Measurements from ENCODE around the gene SHOX. TPM values are rescaled to one million over a fixed set of nuclear protein-coding genes. Genes with fewer than 3 reads are reported as not detected.

Gene SHOX
- total RNA-seq, 1 donor from 2014 or later, result not detected

- intact Hi-C loops (cut with DNase I), result no loop called here
- no peak for ATAC-seq (ENCODE audit: poor library complexity)
- DNase-seq, result no peak
These were observed 3.7 kb downstream of the SHOX start for GRCh38 chrX:633985-634958.

- DNase-seq (no peak), ATAC-seq (ENCODE audit: poor library complexity) (no peak)
- intact Hi-C loops (cut with DNase I), result no loop called here
These were observed 5.0 kb downstream of the SHOX start for GRCh38 chrX:635428-636090.

GRCh38 chrX:636981-637659, 6.5 kb downstream of the SHOX start:
- DNase-seq (no peak), ATAC-seq (ENCODE audit: poor library complexity) (no peak)
- intact Hi-C loops (cut with DNase I), result no loop called here

GRCh38 chrX:637660-638481, 7.3 kb downstream of the SHOX start:
- intact Hi-C loops (cut with DNase I), result no loop called here
- DNase-seq (no peak), ATAC-seq (ENCODE audit: poor library complexity) (no peak)

- ATAC-seq (ENCODE audit: poor library complexity), result no peak
- no peak for DNase-seq
- intact Hi-C loops (cut with DNase I), result no loop called here
These were observed 8.0 kb downstream of the SHOX start for GRCh38 chrX:638482-639131.

GRCh38 chrX:639151-639550, 8.6 kb downstream of the SHOX start:
- no peak for ATAC-seq (ENCODE audit: poor library complexity)
- intact Hi-C loops (cut with DNase I), result no loop called here
- DNase-seq, result no peak

- ATAC-seq (ENCODE audit: poor library complexity) (no peak), DNase-seq (no peak)
- intact Hi-C loops (cut with DNase I), result no loop called here
These were observed 10.1 kb downstream of the SHOX start for GRCh38 chrX:640641-641040.

- DNase-seq (no peak), ATAC-seq (ENCODE audit: poor library complexity) (no peak)
- intact Hi-C loops (cut with DNase I), result no loop called here
These were observed 11.3 kb downstream of the SHOX start for GRCh38 chrX:641671-642435.

- intact Hi-C loops (cut with DNase I), result no loop called here
- DNase-seq (no peak), ATAC-seq (ENCODE audit: poor library complexity) (no peak)
These were observed 12.0 kb downstream of the SHOX start for GRCh38 chrX:642436-643240.

GRCh38 chrX:643241-643595, 12.6 kb downstream of the SHOX start:
- no peak for DNase-seq
- ATAC-seq (ENCODE audit: poor library complexity), result no peak
- intact Hi-C loops (cut with DNase I), result no loop called here

GRCh38 chrX:643911-644303, 13.3 kb downstream of the SHOX start:
- ATAC-seq (ENCODE audit: poor library complexity) (no peak), DNase-seq (no peak)
- intact Hi-C loops (cut with DNase I), result no loop called here

GRCh38 chrX:644304-645281, 14.0 kb downstream of the SHOX start:
- ATAC-seq (ENCODE audit: poor library complexity), result no peak
- intact Hi-C loops (cut with DNase I), result no loop called here

GRCh38 chrX:646228-646495, 15.6 kb downstream of the SHOX start:
- DNase-seq, result no peak
- intact Hi-C loops (cut with DNase I), result no loop called here
- no peak for ATAC-seq (ENCODE audit: poor library complexity)

More at GRCh38 chrX:644304-645281, 14.0 kb downstream of the SHOX start:
- no peak for DNase-seq

GRCh38 chrX:646796-647195, 16.2 kb downstream of the SHOX start:
- no peak for DNase-seq
- ATAC-seq (ENCODE audit: poor library complexity), result no peak
- intact Hi-C loops (cut with DNase I), result no loop called here

- no peak for ATAC-seq (ENCODE audit: poor library complexity)
- intact Hi-C loops (cut with DNase I), result no loop called here
- no peak for DNase-seq
These were observed 18.6 kb downstream of the SHOX start for GRCh38 chrX:649166-649565.

GRCh38 chrX:650324-650723, 19.7 kb downstream of the SHOX start:
- intact Hi-C loops (cut with DNase I), result no loop called here
- ATAC-seq (ENCODE audit: poor library complexity), result no peak

More at GRCh38 chrX:650324-650723, 19.7 kb downstream of the SHOX start:
- DNase-seq, result no peak

Data from Right ventricle myocardium superior (tissue), 1 donor.